GM12875 (cell line): ENCODE measurements around the gene ADGRA3.

Source experiments
- H3K4me3 ChIP-seq: one replicate; pipeline ENCODE4 v1.5.1; 2011; ENCODE audit warnings: low read depth, low read length, control low read depth
- TF ChIP-seq, protein P1 (sequence below): IDR thresholded peaks from 2 replicates; pipeline ENCODE4 v1.5.1; 2011; ENCODE audit warnings: low read depth, mild to moderate bottlenecking, control low read depth, inconsistent platforms, low read length, moderate library complexity, borderline replicate concordance; ENCODE audit not compliant: insufficient read depth

Gene ADGRA3

GRCh38 chr4:22454216-22454838, 61.5 kb downstream of the ADGRA3 start:
- TF ChIP-seq, protein P1, sequence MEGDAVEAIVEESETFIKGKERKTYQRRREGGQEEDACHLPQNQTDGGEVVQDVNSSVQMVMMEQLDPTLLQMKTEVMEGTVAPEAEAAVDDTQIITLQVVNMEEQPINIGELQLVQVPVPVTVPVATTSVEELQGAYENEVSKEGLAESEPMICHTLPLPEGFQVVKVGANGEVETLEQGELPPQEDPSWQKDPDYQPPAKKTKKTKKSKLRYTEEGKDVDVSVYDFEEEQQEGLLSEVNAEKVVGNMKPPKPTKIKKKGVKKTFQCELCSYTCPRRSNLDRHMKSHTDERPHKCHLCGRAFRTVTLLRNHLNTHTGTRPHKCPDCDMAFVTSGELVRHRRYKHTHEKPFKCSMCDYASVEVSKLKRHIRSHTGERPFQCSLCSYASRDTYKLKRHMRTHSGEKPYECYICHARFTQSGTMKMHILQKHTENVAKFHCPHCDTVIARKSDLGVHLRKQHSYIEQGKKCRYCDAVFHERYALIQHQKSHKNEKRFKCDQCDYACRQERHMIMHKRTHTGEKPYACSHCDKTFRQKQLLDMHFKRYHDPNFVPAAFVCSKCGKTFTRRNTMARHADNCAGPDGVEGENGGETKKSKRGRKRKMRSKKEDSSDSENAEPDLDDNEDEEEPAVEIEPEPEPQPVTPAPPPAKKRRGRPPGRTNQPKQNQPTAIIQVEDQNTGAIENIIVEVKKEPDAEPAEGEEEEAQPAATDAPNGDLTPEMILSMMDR, result no peak
- H3K4me3 ChIP-seq, result no peak overlapping the region

DNA sequence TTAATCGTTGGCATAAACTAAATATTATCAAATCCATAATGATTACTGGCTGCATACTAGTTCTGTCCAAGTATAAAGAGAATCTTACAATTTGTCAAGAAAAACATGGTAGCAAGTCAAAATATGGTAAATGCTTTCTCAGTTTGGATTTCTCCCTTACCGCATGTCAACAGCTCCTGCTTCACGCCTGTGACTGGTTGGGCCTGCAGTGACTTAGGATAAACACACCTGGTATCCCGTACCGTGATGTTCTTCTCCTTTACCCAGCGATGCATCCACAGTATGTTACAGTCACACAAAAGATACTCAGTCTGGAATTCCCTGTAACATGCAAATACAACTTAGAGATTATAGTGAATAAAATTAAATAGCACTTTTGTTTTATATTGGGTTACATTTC, 71.1 kb downstream of the ADGRA3 start:
- H3K4me3 ChIP-seq, result no peak overlapping the region
- TF ChIP-seq, protein P1, result no peak

GRCh38 chr4:22442956-22443355, 72.9 kb downstream of the ADGRA3 start:
- H3K4me3 ChIP-seq, result no peak overlapping the region
- TF ChIP-seq, protein P1, result no peak

GRCh38 chr4:22440999-22441398, 74.9 kb downstream of the ADGRA3 start:
- TF ChIP-seq, protein P1, result no peak
- no peak overlapping the region for H3K4me3 ChIP-seq

DNA sequence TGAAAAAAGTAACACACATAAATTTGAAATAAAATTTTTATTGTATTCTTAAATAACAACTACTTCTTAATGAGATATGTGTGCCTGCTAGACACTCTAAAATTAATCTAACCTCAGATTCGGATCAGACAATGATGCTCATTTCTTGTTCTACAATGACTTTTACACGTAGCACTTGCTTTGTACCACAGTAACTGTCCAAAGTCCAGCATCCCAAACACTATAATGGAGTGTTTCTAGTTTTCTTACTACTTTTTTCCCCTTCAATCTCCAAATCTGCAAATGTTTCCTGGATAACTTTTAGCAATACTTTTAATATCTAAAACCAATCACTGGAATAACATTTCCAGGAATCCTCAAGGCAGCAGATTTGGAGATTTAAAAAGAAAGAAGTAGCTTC, 75.9 kb downstream of the ADGRA3 start:
- no peak overlapping the region for H3K4me3 ChIP-seq
- TF ChIP-seq, protein P1, result no peak

- TF ChIP-seq, protein P1, result no peak
- H3K4me3 ChIP-seq, result no peak overlapping the region
Observed at GRCh38 chr4:22435652-22436051, 80.2 kb downstream of the ADGRA3 start.

DNA sequence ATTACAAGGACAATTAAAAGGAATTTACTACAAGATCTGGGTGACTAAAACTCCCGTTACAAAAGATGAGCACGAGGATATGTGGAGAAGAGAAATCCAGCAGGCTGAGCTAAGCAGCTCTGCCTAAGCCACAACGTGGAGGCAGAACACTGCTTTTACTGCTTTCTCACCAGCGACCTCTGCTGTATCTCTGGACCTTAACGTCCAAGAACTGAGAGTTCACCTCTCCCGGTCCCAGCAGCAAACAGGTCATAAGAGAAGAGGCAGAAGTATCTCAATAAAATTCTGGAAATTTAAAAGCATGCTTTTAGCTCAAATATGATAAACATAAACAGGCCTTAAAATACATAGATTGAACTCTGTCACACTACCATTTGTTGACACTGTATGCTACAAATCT, 81.0 kb downstream of the ADGRA3 start:
- TF ChIP-seq, protein P1, result peak; percentile 31; the same call in 1 of the 2 replicates
- no peak overlapping the region for H3K4me3 ChIP-seq
